NCI-H774 (cell line): ENCODE measurements around the gene MT4.
"Not testable (repeated sequence)": the region's sequence is repeated elsewhere in the genome, so short reads cannot be mapped to it uniquely, and the experiment has no call there.

Experiments used
- DNase-seq: peaks from one replicate; lab custom pipeline; 2025; lab: John Stamatoyannopoulos, UW

MT4 gene

DNA sequence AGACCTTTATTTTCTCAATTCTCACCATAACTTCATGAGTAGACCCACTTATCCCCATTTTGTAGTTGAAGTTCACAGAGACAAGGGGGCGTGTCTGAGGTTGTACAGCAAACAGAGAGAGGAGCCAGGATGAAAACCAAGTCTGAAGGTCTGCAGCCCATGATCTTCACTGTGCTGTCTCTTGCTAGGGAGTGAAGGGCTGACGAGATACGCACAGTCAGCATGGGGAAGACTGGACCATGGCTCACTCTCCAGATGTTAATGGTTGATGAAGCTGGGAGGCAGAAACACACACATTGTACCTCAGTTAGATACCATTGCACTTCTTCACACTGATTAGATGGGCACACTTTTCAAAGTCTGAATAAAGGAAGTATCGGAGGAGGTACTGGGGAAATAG, 5.8 kb upstream of the MT4 start:
- no peak for DNase-seq

DNA sequence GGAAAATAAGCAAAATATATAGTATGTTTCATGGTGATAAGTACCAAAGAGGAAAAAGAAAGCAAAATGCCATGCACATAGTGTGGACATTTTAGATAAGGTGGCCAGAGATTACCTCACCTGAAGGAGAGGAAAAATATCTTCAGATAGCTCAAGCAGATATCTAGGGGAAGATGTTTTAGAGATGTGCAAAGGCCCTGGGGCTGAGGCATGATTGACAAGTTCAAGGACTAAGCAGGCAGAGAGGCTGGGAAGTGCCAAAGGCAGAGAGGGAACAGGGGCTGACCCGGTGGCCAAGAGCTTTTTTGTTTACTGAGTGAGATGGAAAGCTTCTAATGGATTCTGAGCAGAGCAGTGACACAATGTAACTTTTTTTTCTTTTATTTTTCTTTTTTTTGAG, 4.4 kb upstream of the MT4 start:
- no peak for DNase-seq

DNA sequence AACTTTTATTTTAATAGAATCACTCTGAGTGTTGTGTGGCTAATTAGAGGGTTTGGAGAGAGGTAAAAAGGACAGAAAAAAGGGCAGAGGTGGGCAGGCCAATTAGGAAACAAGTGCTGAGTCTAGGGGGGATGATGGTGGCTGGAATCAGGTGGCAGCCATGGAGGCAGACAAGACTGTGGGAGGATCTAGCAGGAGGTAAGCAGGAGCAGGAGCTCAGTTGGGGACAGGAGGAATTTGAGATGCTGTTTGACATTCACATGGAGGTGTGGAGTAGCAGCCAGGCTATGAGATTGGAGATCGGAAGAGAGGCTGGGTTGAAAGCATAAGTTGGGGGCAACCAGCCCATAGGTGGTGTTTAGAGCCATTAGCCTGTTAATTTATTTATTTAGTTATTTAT, 3.7 kb upstream of the MT4 start:
- no peak for DNase-seq

DNA sequence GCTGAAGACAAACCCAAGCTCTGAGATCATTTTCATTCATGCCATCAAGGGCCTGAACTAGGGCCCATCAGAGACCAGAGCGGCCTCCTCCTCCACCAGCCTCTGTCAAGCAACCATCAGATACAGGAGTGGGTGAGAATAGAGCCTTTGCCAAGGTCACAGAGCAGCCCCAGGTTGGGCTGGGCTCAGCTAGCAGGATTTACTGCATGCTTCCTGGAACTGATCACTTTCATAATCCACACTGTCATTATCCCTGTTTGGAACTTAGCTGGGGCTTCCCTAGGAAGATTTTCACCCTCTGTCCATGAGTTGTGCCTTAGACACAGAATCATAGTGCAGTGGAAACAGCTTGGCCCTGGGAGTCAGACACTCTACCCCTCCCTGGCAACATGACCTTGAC, 5.1 kb downstream of the MT4 start:
- no peak for DNase-seq

DNA sequence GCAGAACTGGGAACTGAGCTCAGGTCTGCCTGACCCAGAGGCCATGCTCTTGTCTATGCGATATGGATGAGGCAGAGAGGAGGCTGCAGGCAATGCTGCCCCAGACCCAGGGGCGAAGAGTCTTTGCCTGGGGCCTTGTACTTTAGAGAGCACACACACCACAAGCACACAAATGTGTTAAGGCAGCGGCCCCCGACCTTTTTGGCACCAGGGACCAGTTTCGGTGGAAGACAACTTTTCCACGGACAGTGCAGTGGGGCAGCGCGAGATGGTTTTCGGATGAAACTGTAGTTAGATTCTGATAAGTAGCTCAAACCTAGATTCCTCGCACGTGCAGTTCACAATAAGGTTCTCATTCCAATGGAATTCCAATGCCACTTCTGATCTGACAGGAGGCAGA, 6.7 kb downstream of the MT4 start:
- no peak for DNase-seq

DNA sequence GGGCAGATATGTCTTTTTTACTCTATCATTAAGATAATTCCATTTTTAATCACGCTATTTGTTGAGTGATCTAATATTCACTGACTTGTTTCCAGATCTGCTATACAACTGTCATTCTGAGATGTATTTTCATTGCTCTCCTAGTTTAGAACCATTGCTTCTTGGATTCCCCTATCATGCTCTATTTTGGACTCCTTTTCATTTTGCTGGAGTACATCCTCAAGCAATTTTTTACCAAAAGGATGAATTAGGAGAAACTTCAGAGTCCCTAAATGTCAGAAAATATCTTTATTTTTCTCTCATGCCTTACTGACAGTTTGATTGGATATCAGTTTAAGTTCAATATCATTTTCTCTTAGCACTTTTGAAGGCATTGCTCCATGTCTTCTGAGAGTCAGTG, 9.8 kb downstream of the MT4 start:
- no peak for DNase-seq

DNA sequence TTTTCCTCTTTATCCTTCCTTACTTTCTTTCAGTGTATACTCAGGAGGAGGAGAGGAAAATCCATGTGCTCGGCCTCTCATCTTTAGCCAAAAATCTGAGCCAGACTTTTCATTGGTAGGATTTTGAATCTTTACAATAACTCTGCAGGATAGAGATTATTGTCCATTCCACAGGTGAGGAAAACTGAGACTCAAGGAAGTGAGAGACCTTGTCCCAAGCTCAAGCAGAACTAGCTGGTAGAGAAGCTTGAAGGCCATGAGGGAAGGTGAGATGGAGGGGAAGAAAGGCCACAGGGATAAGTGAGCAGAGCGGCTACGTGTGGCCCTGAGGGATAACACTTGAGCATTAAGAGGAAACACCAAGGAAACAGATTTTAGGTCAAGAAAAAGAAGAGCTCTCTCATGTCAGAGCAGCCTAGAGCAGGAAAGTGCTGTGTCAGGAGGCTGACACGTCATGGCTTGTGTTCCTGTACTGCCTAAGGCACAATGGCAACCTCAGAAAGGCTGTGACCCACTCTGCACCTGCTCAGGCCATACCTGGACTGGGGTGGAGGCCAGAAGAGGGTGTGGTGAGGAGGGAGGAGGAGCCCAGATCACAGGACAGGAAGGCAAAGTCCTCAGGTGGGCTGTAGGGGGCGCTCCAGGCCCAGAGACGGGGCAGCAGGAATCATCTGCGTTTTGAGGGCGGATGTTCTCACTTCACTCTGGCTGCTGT, 11.9 kb downstream of the MT4 start:
- peak; percentile 76 for DNase-seq

DNA sequence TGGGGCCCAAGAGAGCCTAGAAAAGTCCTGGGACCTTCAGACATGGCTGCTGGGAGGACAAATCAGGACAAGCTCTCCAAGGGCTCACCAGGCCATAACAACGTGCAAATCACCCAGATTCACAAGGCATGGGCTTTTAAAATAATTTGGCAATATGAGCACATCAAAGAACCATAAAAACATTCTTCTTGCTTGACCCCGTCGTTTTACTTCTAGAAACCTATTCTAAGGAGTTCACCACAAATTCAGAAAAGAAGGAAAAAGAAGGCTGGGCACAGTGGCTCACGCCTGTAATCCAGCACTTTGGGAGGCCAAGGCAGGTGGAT, 12.4 kb downstream of the MT4 start:
- DNase-seq: no peak

DNA sequence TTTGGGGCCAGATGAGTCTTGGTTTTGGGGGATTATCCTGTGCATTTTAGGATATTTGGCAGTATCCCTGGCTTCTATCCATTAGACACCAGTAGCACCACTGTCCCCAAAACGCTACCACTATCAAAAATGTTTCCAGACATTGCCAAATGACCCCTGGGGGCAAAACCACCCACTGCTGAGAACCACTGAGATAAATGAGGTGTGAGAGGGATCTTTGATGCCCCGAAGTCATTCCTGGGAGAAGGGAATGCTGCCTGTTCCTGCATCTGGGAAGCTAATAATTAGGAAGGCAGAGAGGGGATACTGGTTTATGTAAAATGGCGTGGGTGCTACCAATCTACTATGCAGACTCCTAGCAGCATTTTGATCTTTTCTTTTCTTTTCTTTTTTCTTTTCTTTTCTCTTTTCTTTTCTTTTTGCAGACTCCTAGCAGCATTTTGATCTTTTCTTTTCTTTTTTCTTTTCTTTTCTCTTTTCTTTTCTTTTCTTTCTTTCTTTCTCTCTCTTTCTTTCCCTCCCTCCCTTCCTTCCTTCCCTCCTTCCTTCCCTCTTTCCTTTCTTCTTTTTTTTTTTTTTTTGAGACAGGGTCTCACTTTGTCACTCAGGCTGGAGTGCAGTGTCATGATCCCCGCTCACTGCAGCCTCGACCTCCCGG, 15.6 kb downstream of the MT4 start:
- DNase-seq: no peak

DNA sequence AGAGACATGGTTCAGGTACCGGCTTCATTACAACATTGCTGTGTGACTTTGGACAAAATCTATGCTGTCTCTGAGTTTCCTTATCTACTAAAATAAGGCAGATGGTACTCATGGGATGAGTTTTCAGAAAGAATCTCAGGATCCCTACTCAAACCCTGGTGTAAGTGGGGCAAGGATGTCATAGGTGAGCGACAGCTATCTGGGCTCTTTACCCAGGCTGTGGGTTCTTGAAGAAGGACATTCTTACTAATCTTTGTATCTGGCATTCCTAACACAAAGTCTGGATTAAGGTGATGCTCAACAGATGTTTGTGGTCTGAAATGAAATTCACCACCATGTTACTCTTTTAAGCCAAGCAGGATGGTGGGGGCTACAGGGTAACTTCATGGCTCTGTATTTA, 18.0 kb downstream of the MT4 start:
- not testable (repeated sequence) for DNase-seq

DNA sequence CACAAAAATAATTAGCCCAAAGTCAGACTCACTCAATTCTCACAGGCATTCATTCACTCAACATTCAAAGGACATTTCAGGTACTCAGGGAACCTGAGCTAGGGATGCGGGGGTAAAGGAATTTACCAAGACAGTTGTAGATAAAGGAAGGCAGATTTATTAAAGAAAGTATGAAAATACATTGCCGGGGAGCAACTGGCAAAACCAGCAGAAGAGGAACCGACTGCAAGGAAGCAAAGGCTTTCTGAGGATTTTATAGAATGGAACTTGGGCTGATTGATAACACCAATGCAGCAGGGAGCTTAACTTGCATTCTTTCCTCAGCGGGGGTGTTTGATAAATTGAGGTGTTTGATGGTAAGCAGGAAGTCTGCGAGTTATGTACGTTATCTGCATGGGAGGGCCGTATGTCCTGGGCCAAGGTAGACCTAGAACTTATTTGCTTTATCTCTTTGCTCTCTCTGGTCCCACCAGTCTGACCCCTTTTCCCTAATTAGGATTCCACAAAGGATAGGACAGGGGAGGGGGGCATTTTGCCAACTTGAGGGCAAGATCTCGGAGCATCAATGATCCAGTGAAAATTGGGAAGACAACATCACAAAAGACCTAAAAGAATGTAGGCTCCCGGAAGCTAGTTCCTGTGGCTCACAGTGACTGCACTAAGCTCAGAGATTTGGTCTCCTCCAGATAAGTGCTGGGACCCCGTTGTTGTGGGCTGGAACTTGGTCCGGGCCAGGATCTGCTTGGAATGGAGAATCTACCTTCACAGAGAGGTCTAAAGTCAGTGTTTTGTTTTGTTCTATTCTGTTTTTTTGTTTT, 18.7 kb downstream of the MT4 start:
- DNase-seq: no peak

DNA sequence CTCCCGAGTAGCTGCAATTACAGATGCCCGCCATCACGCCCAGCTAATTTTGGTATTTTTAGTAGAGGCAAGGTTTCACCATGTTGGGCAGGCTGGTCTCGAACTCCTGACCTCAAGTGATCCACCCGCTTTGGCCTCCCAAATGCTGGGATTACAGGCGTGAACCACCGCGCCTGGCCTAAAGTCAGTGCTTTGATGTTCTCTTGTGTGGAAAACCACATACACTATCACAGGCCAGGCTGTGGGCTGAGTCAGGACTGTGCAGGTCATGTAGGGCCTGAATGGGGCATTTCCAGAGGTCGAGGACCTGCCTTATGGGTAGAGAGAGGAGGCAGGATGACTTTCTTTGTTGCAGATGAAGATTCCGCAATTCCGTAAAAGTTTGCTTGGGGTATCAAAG, 19.4 kb downstream of the MT4 start:
- DNase-seq: no peak

DNA sequence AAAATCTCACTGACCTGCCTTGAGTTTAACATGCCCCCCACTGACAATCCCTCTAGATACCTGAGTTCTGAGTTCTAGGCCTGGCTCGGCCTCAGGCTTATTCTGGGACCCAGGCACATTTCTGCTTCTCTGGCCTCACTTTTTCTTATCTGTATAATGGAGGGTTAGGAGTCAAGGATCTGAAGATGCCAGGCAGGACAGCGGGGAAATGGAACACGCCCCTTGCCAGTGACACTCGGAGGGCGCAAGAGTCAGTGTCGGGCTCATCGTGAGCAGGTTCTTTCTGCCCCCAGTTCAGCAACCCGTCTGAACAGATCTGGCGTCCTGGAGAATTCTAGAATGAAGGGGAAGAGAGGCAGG, 23.9 kb downstream of the MT4 start:
- no peak for DNase-seq

DNA sequence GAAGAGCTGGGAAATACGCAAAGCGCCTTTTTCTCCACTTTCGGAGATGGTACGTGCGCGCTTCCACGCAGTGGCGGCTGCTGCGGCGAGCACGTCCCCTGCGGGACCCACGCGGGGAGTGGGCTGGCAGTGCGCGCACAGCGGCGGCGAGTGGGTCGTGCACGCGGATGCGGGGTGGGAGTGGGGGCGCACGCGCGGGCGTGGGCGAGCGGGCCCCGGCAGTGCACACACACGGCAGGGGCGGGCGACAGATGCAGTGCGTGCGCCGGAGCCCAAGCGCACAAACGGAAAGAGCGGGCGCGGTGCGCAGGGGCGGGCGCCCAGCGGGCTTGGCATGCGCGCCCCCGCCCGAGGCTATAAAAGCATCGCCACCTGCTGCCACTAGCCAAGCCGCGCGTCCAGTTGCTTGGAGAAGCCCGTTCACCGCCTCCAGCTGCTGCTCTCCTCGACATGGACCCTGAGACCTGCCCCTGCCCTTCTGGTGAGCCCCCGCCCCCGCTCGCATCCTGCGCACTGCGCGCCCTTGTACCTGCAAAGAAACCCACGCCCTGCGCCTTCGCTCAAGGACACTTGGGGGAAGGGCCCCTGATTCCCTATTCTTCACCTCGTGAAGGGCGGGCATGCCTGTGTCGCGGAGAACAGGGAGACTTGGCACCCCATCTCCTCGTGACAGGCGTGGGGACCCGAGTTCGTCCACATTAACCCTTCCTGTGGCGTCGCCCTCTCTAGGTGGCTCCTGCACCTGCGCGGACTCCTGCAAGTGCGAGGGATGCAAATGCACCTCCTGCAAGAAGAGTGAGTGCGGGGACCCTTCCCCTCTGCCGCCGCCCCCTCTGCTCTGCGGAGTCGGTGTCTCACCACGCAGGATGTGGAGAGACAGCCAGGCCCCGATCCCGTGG, 24.5 kb downstream of the MT4 start, which contains the start of gene MT3:
TSS of gene MT3 (plus strand) at position 388 of the 899 bp plus-strand sequence. CDS start at position 451, 63 bp downstream.
- peak; percentile 29 for DNase-seq

DNA sequence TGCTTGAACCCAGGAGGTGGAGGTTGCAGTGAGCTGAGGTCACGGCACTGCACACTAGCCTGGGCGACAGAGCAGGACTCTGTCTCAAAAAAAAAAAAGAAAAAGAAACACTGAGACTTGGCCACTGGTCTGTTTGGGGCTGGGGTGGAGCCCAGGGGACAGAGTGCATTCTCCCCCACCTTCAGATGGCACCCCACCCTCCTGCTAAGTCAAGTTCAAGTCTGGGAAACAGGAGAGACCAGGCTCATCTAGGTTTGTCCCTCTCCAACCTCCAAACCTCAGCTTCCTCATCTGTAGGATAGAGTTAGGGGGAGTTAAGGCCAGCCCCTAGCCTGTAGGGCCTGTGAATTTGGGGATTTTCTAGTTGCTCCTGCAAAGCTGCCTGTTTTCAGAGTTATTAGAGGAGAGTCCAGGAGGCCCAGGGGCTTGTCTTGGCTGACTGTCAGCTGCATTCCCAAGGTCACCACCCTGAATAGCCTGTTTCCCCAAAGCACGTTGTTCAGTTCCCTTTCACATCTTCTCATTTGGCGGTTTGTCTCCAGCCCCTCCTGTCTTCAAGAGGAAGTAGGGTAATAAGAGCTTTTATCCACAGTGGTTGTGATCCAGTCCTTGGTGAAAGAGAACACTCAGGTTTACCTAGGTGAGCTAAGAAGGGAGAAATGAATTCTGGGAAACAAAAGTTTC, 26.6 kb downstream of the MT4 start:
- no peak for DNase-seq

DNA sequence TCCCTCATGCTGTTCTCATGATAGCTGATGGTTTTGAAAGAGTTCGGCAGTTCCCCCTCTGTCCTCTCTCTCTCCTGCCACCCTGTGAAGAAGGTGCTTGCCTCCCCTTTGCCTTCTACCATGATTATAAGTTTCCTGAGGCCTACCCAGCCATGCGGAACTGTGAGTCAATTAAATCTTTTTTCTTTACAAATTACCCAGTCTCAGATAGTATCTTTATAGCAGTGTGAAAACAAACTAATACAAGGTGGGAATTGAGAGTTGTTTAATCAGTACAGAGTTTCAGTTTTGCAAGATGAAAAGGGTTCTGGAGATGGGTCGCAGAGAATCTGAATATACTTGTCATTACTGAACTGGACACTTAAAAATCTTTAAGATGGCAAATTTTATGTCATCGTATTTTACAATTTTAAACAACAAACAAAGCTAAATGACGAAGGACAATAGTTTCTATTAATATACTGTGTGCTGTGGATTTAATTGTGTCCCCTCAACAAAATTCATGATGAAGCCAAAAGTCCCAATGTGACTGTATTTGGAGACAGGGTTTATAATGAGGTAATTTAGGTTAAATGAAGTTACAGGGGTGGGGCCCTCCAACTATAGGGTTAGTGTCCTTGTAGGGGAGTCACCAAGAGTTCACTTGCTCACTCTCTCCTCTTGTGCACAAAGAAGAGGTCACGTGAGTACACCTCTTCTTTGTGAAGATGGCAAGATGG, 28.9 kb downstream of the MT4 start:
- no peak for DNase-seq

DNA sequence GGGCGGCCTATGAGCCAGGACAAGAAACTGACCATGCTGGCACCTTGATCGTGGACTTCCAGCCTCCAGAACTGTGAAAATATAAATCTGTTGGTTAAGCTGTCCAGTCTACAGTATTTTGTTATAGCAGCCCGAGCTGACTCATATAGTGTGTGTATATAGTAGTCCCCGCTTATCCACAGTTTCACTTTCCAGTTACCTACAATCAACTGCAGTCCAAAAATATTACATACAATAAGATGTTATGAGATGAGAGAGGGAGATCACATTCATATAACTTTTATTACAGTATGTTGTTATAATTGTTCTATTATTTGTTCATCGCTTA, 29.4 kb downstream of the MT4 start:
- DNase-seq: no peak

DNA sequence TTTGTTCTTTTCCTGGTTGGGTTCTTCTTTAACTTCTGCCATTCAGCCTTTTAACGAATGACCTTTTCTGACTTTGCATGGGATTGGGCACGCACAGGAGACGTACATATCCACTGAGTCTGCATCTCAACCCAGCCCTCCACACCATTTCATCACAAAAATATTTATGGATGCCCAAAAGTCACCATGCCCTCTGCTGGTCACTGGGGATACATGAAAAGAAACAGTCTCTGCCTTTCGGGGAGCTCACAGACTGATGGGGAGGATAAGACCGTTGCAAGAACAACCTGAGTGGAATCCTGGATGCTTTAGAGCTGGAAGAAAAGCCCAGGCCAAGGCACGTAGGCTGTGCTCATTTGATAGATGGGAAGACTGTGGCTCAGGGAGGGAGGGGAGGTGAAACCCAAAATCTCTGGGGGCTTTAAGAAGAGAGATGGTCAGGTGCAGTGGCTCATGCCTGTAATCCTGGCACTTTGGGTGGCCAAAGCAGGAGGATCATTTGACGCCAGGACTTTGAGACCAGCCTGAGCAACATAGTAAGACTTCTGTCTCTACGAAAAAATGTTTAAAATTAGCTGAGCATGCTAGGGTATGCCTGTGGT, 35.6 kb downstream of the MT4 start:
- DNase-seq: no peak

DNA sequence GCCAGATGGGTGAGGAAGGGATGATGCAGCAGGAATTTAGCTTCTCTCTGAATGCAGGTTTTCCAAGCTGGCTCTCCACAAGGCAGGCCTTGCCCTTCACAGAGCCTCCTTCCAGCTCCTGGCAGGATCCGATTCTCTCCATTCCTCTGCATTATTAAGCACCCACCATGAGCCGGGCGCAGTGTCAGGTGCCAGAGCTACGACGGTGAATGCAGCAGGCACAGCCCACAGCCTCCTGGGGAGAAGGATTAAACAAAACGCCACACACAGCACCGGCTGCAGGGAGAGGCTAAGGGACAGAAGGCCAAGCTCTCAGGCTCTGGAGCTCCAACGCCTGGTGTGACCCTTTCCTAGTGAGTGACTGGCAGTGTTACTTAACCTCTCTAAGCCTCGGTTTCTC, 36.5 kb downstream of the MT4 start:
- DNase-seq: no peak

DNA sequence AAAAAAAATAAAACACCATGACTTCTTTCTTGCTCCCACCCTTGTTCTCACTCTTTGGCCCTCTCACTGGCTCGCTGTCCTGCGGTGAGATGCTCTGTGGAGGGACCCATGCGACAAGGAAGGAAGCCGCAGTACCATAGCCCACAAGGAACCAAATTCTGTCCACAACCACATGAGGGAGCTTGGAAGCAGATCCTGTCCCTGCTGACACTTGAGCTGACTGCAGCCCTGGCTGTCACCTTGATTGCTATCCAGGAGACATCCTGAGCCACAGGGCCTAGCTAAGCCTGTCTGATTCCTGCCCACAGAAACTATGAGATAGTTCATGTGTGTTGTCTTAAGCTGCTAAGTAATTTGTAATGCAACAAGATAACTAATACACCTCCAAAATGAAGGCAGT, 38.7 kb downstream of the MT4 start:
- DNase-seq: no peak

DNA sequence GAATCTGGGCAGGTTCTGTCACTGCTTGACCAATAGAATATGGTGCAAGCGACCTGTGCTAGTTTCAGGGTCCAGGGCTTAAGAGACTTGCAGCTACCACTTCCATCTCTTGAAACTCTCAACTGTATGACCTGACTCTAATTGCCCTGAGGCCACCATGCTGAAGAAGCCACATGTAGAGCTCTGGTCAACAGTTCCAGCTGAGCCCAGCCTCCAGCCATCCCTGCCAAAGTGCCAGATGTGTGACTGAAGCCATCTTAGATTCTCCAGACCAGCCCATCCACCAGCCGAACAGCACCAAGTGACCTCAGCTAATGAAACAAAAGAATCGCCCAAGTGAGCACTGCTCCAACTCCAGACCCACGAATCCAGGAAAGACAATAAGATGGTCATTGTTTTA, 40.1 kb downstream of the MT4 start:
- no peak for DNase-seq
